OCI-LY7 (cell line): ENCODE results near the gene M1AP. TPM values are rescaled to one million over a fixed set of nuclear protein-coding genes. Genes with fewer than 3 reads are reported as not detected.

ENCODE experiments used
- BruUV-seq: library from RNA; stranded (reverse); fragments of 400-500 nt; replicated peaks from 2 replicates; lab custom pipeline; 2021; lab: Mats Ljungman, UMichigan
- CTCF ChIA-PET: fragments of 300-600 bp; sonication (Branson Sonifier 250); formaldehyde crosslinking; loops from one replicate; lab custom pipeline; 2022; ENCODE audit warnings: antibody characterized with exemption; ENCODE audit not compliant: unreplicated experiment; lab: Charles Lee
- POLR2A ChIA-PET: fragments of 300-600 bp; sonication (Branson Sonifier 250); formaldehyde crosslinking; loops from one replicate; lab custom pipeline; 2022; ENCODE audit warnings: antibody characterized with exemption; lab: Charles Lee
- DNase-seq: peaks from one replicate; pipeline ENCODE4 v3.0.0-alpha.2; 2015; ENCODE audit warnings: low spot score
- H2AFZ ChIP-seq: fragments of 200-600 bp; sonication (generic), shearing (Covaris generic); 2 replicates; pipeline ENCODE4 v1.6.1; 2014; ENCODE audit warnings: mild to moderate bottlenecking, antibody characterized with exemption, low read length, moderate library complexity
- H3K27ac ChIP-seq: fragments of 200-600 bp; sonication (generic); 2 replicates; pipeline ENCODE4 v1.5.1; 2014; ENCODE audit warnings: mixed run types, low read depth, mild to moderate bottlenecking, moderate library complexity, low read length, inconsistent platforms; ENCODE audit not compliant: poor library complexity, severe bottlenecking
- H3K36me3 ChIP-seq: fragments of 200-600 bp; sonication (generic); 2 replicates; pipeline ENCODE4 v1.6.1; 2014; ENCODE audit warnings: mild to moderate bottlenecking, antibody characterized with exemption, low read length, moderate library complexity, mixed read lengths; ENCODE audit not compliant: insufficient read depth
- H3K4me1 ChIP-seq: fragments of 200-600 bp; sonication (generic); 2 replicates; pipeline ENCODE4 v1.5.1; 2014; ENCODE audit warnings: mild to moderate bottlenecking, low read length; ENCODE audit not compliant: insufficient read depth, poor library complexity, severe bottlenecking
- H3K4me2 ChIP-seq: fragments of 200-600 bp; sonication (generic); 2 replicates; pipeline ENCODE4 v1.6.1; 2014; ENCODE audit warnings: mild to moderate bottlenecking, low read length
- H3K4me3 ChIP-seq: fragments of 200-600 bp; sonication (generic); 2 replicates; pipeline ENCODE4 v1.5.1; 2014; ENCODE audit warnings: mild to moderate bottlenecking, low read depth, low read length; ENCODE audit not compliant: poor library complexity, severe bottlenecking
- H3K79me2 ChIP-seq: fragments of 200-600 bp; sonication (generic); 2 replicates; pipeline ENCODE4 v1.6.1; 2016; ENCODE audit warnings: low read depth, mild to moderate bottlenecking, low read length, moderate library complexity, mixed read lengths; ENCODE audit not compliant: insufficient read depth
- H3K9me2 ChIP-seq: fragments of 200-600 bp; sonication (generic); 2 replicates; pipeline ENCODE4 v1.6.1; 2016; ENCODE audit warnings: mild to moderate bottlenecking, low read length, mixed read lengths; ENCODE audit not compliant: insufficient read depth
- H3K9me3 ChIP-seq: fragments of 200-600 bp; sonication (generic); 2 replicates; pipeline ENCODE4 v1.6.1; 2014; ENCODE audit warnings: mild to moderate bottlenecking, mixed run types, low read length, mixed read lengths
- H4K20me1 ChIP-seq: fragments of 200-600 bp; sonication (generic); 2 replicates; pipeline ENCODE4 v1.6.1; 2014; ENCODE audit warnings: mild to moderate bottlenecking, antibody characterized with exemption, low read length, moderate library complexity, mixed read lengths; ENCODE audit not compliant: insufficient read depth
- EZH2phosphoT487 ChIP-seq: fragments of 200-600 bp; sonication (generic); IDR thresholded peaks from 2 replicates; pipeline ENCODE4 v1.6.1; 2018; ENCODE audit warnings: low read depth, borderline replicate concordance, mild to moderate bottlenecking, mixed run types, antibody characterized with exemption, low read length, moderate library complexity, mixed read lengths
- intact Hi-C: fragments of 100-400 bp; cut with micrococcal nuclease; formaldehyde crosslinking; loops from one replicate; pipeline ENCODE4 v1.10.0; 2022; ENCODE audit not compliant: unreplicated experiment
- total RNA-seq, 2 experiments: library from RNA; depleted of rRNA in 1 of 2; stranded (reverse); fragments of >200 nt in 1 of 2; shearing (Covaris generic) in 1 of 2; gene quantifications; 2 replicates each; pipeline ENCODE4 v1.2.3, GENCODE V29; 2014 to 2022
- TF ChIP-seq, protein P1 (sequence below): fragments of 200-600 bp; sonication (generic); conservative IDR thresholded peaks from 2 replicates; pipeline ENCODE4 v1.5.1; 2014; ENCODE audit warnings: mild to moderate bottlenecking, antibody characterized with exemption, low read length, moderate library complexity, mixed read lengths

M1AP gene
- total RNA-seq, 2 experiments from 2014 or later, result not detected

DNA sequence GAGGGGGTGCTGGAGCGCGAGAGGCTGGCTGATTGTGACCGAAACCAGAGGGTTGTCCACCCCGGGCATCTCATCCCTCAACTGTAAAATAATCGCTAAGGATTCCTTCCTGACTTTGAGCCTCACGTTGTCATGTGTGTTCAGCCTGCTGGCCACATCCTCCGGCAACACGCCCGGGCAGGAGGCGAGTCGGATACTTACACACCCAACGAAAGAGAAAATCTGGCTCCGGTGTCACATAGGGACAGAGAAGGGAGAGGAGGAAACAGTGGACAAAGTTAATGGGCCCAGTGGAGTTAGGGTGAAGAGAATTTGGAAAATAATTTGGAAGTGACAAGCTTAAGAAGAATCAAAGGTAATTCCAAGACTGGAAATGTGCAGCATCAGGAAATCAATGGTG, 131.5 kb downstream of the M1AP start:
- H3K9me2 ChIP-seq, result no peaks in the 10 kb centered on the region
- intact Hi-C loops, result no loop called here
- H3K4me3 ChIP-seq, result no peak overlapping the region
- no peaks in the 10 kb centered on the region for H3K4me1 ChIP-seq
- no peaks in the 10 kb centered on the region for H3K79me2 ChIP-seq
- no peak overlapping the region for H3K27ac ChIP-seq
- no peaks in the 10 kb centered on the region for H3K36me3 ChIP-seq
- DNase-seq, result no peak
- no peak overlapping the region for H3K4me2 ChIP-seq
- H4K20me1 ChIP-seq, result no peaks in the 10 kb centered on the region
- no peak for TF ChIP-seq EZH2phosphoT487
- TF ChIP-seq, protein P1, sequence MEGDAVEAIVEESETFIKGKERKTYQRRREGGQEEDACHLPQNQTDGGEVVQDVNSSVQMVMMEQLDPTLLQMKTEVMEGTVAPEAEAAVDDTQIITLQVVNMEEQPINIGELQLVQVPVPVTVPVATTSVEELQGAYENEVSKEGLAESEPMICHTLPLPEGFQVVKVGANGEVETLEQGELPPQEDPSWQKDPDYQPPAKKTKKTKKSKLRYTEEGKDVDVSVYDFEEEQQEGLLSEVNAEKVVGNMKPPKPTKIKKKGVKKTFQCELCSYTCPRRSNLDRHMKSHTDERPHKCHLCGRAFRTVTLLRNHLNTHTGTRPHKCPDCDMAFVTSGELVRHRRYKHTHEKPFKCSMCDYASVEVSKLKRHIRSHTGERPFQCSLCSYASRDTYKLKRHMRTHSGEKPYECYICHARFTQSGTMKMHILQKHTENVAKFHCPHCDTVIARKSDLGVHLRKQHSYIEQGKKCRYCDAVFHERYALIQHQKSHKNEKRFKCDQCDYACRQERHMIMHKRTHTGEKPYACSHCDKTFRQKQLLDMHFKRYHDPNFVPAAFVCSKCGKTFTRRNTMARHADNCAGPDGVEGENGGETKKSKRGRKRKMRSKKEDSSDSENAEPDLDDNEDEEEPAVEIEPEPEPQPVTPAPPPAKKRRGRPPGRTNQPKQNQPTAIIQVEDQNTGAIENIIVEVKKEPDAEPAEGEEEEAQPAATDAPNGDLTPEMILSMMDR, result no peak
- no TSS peak for BruUV-seq
- no peaks in the 10 kb centered on the region for H3K9me3 ChIP-seq
- no peak overlapping the region for H2AFZ ChIP-seq
- POLR2A ChIA-PET, result no interaction called here
- CTCF ChIA-PET, result no interaction called here

DNA sequence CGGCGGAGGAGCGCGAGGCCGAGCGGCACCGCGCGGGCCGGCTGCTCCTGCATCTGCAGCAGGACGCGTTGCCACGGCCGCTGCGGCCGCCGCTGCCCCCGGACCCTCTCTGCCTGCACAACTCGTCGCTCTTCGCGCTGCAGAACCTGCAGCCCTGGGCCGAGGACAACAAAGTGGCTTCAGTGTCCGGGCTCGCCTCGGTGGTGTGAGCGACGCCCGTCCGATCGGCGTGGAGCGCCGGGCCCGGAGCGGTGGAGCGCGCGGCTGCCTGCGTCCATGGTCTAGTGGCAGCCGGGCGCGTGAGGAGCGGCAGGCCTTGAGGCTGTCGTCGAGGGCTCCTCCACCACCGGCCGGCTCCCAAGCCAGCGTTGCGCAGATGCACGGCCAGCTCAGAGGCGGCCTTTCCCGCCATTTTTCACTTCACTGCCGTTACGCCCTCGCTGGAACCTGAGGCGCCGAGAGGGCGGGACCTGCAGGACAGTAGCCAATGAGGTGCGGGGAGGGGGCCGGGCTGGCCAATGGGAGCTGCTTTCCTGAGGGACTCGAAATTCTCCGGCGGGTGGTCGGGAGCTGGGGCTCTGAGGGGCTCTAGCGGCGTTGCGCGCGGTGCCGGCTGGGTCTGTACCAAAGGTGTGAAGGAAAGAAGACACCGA, 132.0 kb downstream of the M1AP start:
- DNase-seq, result no peak
- Histone ChIP-seq H3K4me1 (no peaks in the 10 kb centered on the region), H3K9me3 (no peaks in the 10 kb centered on the region), H3K27ac (no peak overlapping the region), H4K20me1 (no peaks in the 10 kb centered on the region), H3K4me2 (no peak overlapping the region), H3K36me3 (no peaks in the 10 kb centered on the region), H3K79me2 (no peaks in the 10 kb centered on the region), H2AFZ (no peak overlapping the region), H3K4me3 (no peak overlapping the region), H3K9me2 (no peaks in the 10 kb centered on the region)
- BruUV-seq, result no TSS peak
- POLR2A ChIA-PET, result no interaction called here
- intact Hi-C loops, result no loop called here
- no peak for TF ChIP-seq EZH2phosphoT487
- TF ChIP-seq, protein P1, result no peak
- CTCF ChIA-PET, result no interaction called here

DNA sequence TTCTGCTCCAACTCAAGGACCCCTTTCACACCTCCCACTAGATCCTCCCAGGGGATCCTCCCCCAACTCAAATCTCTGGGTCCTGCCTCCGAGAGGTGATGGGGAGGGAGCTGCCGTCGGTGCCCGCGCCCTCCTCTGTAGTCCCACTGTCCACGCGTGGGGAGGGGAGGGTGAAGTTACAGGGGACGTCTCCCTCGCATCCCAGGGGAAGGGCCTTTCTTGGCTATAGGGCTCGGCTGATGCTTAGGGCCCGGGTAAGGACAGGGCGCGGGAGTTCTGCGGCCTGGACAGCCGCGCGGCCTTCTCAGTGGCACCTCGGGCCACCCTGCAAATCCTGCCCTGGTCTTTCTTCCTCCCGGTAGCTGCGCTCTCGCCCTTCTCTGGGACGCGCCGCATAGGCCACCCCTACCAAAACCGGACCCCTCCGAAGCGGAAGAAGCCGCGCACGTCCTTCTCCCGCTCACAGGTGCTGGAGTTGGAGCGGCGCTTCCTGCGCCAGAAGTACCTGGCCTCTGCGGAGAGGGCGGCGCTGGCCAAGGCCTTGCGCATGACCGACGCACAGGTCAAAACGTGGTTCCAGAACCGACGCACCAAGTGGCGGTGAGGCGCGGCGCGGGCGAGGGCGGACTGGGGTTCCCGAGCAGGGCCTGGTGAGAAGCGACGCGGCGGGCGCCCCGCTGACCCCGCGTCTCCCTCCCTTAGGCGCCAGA, 132.7 kb downstream of the M1AP start:
- DNase-seq, result no peak
- no TSS peak for BruUV-seq
- ChIA-PET CTCF (no interaction called here), POLR2A (no interaction called here)
- Histone ChIP-seq H3K4me1 (no peaks in the 10 kb centered on the region), H3K9me2 (no peaks in the 10 kb centered on the region), H3K36me3 (no peaks in the 10 kb centered on the region), H2AFZ (no peak overlapping the region), H3K9me3 (no peaks in the 10 kb centered on the region), H3K27ac (no peak overlapping the region), H3K4me2 (no peak overlapping the region), H3K79me2 (no peaks in the 10 kb centered on the region), H4K20me1 (no peaks in the 10 kb centered on the region), H3K4me3 (no peak overlapping the region)
- intact Hi-C loops, result no loop called here
- TF ChIP-seq EZH2phosphoT487, result no peak
- TF ChIP-seq, protein P1, result no peak
